ENCODE data around the gene WDR54.
"Not testable (repeated sequence)": the region's sequence is repeated elsewhere in the genome, so short reads cannot be mapped to it uniquely, and the experiment has no call there.

DNA sequence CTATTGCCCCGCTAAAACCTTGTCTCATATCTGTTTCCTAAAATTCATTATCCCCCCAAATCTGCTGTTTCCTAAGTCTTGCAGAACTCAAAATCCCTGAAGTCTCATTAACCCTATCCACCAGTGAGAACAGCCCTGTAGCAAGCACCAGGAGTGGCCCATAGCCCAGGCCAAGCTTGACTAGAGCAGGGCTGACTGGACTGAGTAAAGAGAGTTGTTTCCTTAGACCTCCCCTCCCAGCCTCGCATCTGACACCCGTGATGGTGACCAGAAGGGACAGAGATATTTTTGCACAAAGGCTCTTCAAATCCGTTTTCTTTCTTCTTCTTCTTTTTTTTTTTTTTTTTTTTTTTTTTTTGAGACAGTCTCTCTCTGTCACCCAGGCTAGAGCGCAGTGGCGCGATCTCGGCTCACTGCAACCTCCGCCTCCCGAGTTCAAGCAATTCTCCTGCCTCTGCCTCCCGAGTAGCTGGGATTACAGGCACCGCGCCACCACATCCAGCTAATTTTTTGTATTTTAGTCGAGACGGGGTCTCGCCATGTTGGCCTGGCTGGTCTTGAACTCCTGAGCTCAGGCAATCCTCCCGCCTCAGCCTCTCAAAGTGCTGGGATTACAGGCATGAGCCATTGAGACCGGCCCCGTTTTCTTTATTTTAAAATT, 957 bp upstream of the WDR54 start:
- TF ChIP-seq, protein P1, sequence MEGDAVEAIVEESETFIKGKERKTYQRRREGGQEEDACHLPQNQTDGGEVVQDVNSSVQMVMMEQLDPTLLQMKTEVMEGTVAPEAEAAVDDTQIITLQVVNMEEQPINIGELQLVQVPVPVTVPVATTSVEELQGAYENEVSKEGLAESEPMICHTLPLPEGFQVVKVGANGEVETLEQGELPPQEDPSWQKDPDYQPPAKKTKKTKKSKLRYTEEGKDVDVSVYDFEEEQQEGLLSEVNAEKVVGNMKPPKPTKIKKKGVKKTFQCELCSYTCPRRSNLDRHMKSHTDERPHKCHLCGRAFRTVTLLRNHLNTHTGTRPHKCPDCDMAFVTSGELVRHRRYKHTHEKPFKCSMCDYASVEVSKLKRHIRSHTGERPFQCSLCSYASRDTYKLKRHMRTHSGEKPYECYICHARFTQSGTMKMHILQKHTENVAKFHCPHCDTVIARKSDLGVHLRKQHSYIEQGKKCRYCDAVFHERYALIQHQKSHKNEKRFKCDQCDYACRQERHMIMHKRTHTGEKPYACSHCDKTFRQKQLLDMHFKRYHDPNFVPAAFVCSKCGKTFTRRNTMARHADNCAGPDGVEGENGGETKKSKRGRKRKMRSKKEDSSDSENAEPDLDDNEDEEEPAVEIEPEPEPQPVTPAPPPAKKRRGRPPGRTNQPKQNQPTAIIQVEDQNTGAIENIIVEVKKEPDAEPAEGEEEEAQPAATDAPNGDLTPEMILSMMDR (optimal IDR thresholded peaks at IDR 0.05 in 1 of 3, IDR thresholded peaks at IDR 0.05 in 1 of 3, conservative IDR thresholded peaks at IDR 0.05 in 1 of 3; ENCODE audit: extremely low read depth in 1 of 3, insufficient read depth in 2 of 3, low read length in 3 of 3) = not testable (repeated sequence)
- not testable (repeated sequence) for TF ChIP-seq EZH2 (IDR thresholded peaks at IDR 0.05; ENCODE audit: low read length)
